GM12878 (cell line): ENCODE results near the gene GPR21. TPM values are rescaled to one million over a fixed set of nuclear protein-coding genes. Genes with fewer than 3 reads are reported as not detected.

Experiments
- ATAC-seq: fragments of 200-7000 bp; cut with Tn5 transposase; 3 replicates; pipeline ENCODE4 v1.9.1; 2020; ENCODE audit warnings: mild to moderate bottlenecking, moderate library complexity
- BruUV-seq: library from RNA; stranded (reverse); fragments of 400-500 nt; replicated peaks from 2 replicates; lab custom pipeline; 2021; lab: Mats Ljungman, UMichigan
- CTCF ChIA-PET: fragments of 300-600 bp; sonication (Branson Sonifier 250); formaldehyde crosslinking; extraction: SDS; loops from one replicate; lab custom pipeline; 2021; ENCODE audit warnings: inconsistent platforms; lab: Yijun Ruan, JAX
- POLR2A ChIA-PET: fragments of 350-600 bp; formaldehyde crosslinking; extraction: SDS; loops from one replicate; lab custom pipeline; 2021; ENCODE audit warnings: inconsistent platforms; lab: Charles Lee
- RAD21 ChIA-PET: fragments of 300-600 bp; sonication (Branson Sonifier 250); formaldehyde crosslinking; loops from one replicate; lab custom pipeline; 2023; ENCODE audit warnings: antibody characterized with exemption; ENCODE audit not compliant: unreplicated experiment; lab: Charles Lee
- SMC1A ChIA-PET: fragments of 300-600 bp; sonication (Branson Sonifier 250); formaldehyde crosslinking; loops from one replicate; lab custom pipeline; 2023; ENCODE audit not compliant: unreplicated experiment, uncharacterized antibody; lab: Charles Lee
- DNase-seq: peaks from one replicate; pipeline ENCODE4 v3.0.0-alpha.2; 2011; ENCODE audit warnings: low read depth, low spot score
- FAIRE-seq: peaks from 3 replicates; lab custom pipeline; 2011; peaks lifted over from hg19 to GRCh38; lab: Jason Lieb, UNC
- H2AFZ ChIP-seq: 2 replicates; pipeline ENCODE4 v1.6.0; 2011; ENCODE audit warnings: low read depth, low read length, control low read depth; ENCODE audit not compliant: control insufficient read depth
- H3K27ac ChIP-seq: 2 replicates; pipeline ENCODE4 v1.5.1; 2011; ENCODE audit warnings: control low read depth; ENCODE audit not compliant: control insufficient read depth, insufficient read depth
- H3K27me3 ChIP-seq, 2 experiments: replicated peaks in 1 of 2; 2 replicates each; pipeline versions ENCODE4 v1.6.0 to v1.6.1; 2011; ENCODE audit warnings: low read length in 1 of 2; ENCODE audit not compliant: control insufficient read depth in 2 of 2, insufficient read depth in 2 of 2
- H3K36me3 ChIP-seq, 2 experiments: 2 replicates each; pipeline ENCODE4 v1.5.1; 2011; ENCODE audit warnings: low read length in 1 of 2; ENCODE audit not compliant: control insufficient read depth in 2 of 2, insufficient read depth in 2 of 2
- H3K4me1 ChIP-seq: 2 replicates; pipeline ENCODE4 v1.6.1; 2011; ENCODE audit warnings: mild to moderate bottlenecking, low read length, moderate library complexity, mixed read lengths; ENCODE audit not compliant: control insufficient read depth, insufficient read depth
- H3K4me2 ChIP-seq: 2 replicates; pipeline ENCODE4 v1.6.0; 2011; ENCODE audit warnings: control low read depth; ENCODE audit not compliant: control insufficient read depth, insufficient read depth
- H3K4me3 ChIP-seq: fragments of 200-600 bp; sonication (generic); 2 replicates; pipeline ENCODE4 v1.5.1; 2016
- H3K79me2 ChIP-seq: 2 replicates; pipeline ENCODE4 v1.6.0; 2011; ENCODE audit warnings: low read length; ENCODE audit not compliant: control insufficient read depth, insufficient read depth
- H3K9ac ChIP-seq: 2 replicates; pipeline ENCODE4 v1.8.0; 2011; ENCODE audit warnings: low read length, control low read depth, mixed read lengths; ENCODE audit not compliant: control insufficient read depth, insufficient read depth
- H3K9me3 ChIP-seq: replicated peaks from 3 replicates; pipeline ENCODE4 v1.5.1; 2011; ENCODE audit warnings: mild to moderate bottlenecking, low read length; ENCODE audit not compliant: control insufficient read depth, insufficient read depth
- H4K20me1 ChIP-seq: 2 replicates; pipeline ENCODE4 v1.6.0; 2011; ENCODE audit not compliant: control insufficient read depth, insufficient read depth
- HCFC1 ChIP-seq: fragments of 150-350 bp; IDR thresholded peaks from 2 replicates; pipeline ENCODE4 v1.6.1; 2014; ENCODE audit warnings: low read length
- IKZF2 ChIP-seq, 2 experiments: fragments of 450-650 bp; IDR thresholded peaks; 2 replicates each; pipeline ENCODE4 v1.6.1; 2017; ENCODE audit warnings: mild to moderate bottlenecking in 2 of 2, moderate library complexity in 2 of 2
- MAX ChIP-seq: IDR thresholded peaks from 2 replicates; pipeline ENCODE4 v1.6.1; 2012; ENCODE audit warnings: low read depth, low read length, improper control_type of control experiment
- SKIL ChIP-seq: fragments of 450-650 bp; IDR thresholded peaks from 2 replicates; pipeline ENCODE4 v1.6.1; 2017; ENCODE audit warnings: mild to moderate bottlenecking, low read depth, inconsistent platforms; ENCODE audit not compliant: poor library complexity, severe bottlenecking
- SPI1 ChIP-seq: IDR thresholded peaks from 2 replicates; pipeline ENCODE4 v1.6.1; 2011; ENCODE audit warnings: low read depth, mild to moderate bottlenecking, low read length, moderate library complexity, borderline replicate concordance; ENCODE audit not compliant: insufficient read depth
- WGBS: methylation state at CpG from one replicate; pipeline ENCODE4 v1.1.6; 2016; ENCODE audit warnings: low lambda C conversion rate; ENCODE audit not compliant: insufficient replicate concordance, insufficient coverage; ENCODE audit errors: missing lambda C conversion rate; 5-methylcytosine and 5-hydroxymethylcytosine counted together
- in situ Hi-C: fragments of 300-500 bp; cut with MboI; formaldehyde crosslinking; loops from 9 replicates; pipeline ENCODE4 v1.14.3; 2018; ENCODE audit warnings: mixed read lengths
- intact Hi-C: fragments of 100-400 bp; cut with micrococcal nuclease; formaldehyde crosslinking; loops from one replicate; pipeline ENCODE4 v1.14.2; 2022; ENCODE audit not compliant: unreplicated experiment
- polyA plus RNA-seq, 11 experiments: library from polyadenylated mRNA; depleted of rRNA in 4 of 11; unstranded in 6 of 11; stranded (reverse) in 5 of 11; fragments of >200 nt; fragmentation: Nextera tagmentation in 4 of 11; fragmentation: Illumina TruSeq in 1 of 11; extraction: Ambion mirVana in 4 of 11; extraction: Trizol in 1 of 11; gene quantifications; 1 replicate in 1 of 11; 2 replicates in 10 of 11; pipeline versions ENCODE4 v1.2.1 to v1.2.3, GENCODE V29; 2011 to 2016; ENCODE audit warnings: inconsistent platforms in 2 of 11, missing spikeins in 2 of 11, low read depth in 1 of 11
- total RNA-seq, 4 experiments: library from RNA; depleted of rRNA in 3 of 4; stranded (reverse); fragments of >200 nt in 3 of 4; fragmentation: Illumina TruSeq in 1 of 4; extraction: Trizol in 1 of 4; gene quantifications; 2 replicates each; pipeline versions ENCODE4 v1.2.1 to v1.2.3, GENCODE V29; 2013 to 2021

GPR21 gene
- total and polyA plus RNA-seq, 10 of the 15 experiments (the other 5 are each of a cell fraction or from before 2014, with no cell fraction given) = 0.09 to 1.9 (median 0.57) TPM; not detected in 4

- no peak for FAIRE-seq
Observed at GRCh38 chr9:122986010-122986409, 47.5 kb upstream of the GPR21 start.

GRCh38 chr9:122988141-122988540 lies 45.3 kb upstream of the GPR21 start:
- no peak for ATAC-seq

More at GRCh38 chr9:122986010-122986409, 47.5 kb upstream of the GPR21 start:
- Histone ChIP-seq H3K4me1 (no peaks in the 10 kb centered on the region), H3K27ac (no peak overlapping the region), H3K4me3 (no peak overlapping the region), H3K9ac (no peak overlapping the region), H3K4me2 (no peak overlapping the region), H2AFZ (no peak overlapping the region), H3K36me3 (peaks cover 3 to 11% of the 10 kb centered on the region in 2 experiments), H4K20me1 (no peaks in the 10 kb centered on the region), H3K27me3 (no peaks in the 10 kb centered on the region), H3K79me2 (no peaks in the 10 kb centered on the region), H3K9me3 (no peaks in the 10 kb centered on the region)
- ChIA-PET RAD21 (no interaction called here), SMC1A (interaction anchor here (1.7 kb wide), 1 partner anchor 82 kb away, joined by 3 read pairs; no protein-coding TSS in a partner anchor), CTCF (interaction anchor here (0.6 kb wide), 1 partner anchor 138 kb away, joined by 3 read pairs; no protein-coding TSS in a partner anchor), POLR2A (no interaction called here)
- in situ Hi-C loops = no loop called here
- WGBS = 80% methylated on average over 5 of the region's 5 CpGs
- intact Hi-C loops = no loop called here
- DNase-seq (no peak), ATAC-seq (no peak)
- TF ChIP-seq HCFC1 (no peak), SPI1 (peak; percentile 64; the same call in 1 of the 2 replicates)
- BruUV-seq = no TSS peak

More at GRCh38 chr9:122988141-122988540, 45.3 kb upstream of the GPR21 start:
- ChIA-PET SMC1A (interaction anchor here (0.6 to 1.3 kb wide), 6 partner anchors 33 to 490 kb away, joined by 3 to 5 read pairs (median 3); no protein-coding TSS in a partner anchor), RAD21 (interaction anchor here (1.0 to 3.0 kb wide), 3 partner anchors 76 to 85 kb away, joined by 5 to 10 read pairs (median 5); partner anchors contain the start of gene ZBTB6), CTCF (interaction anchor here (0.6 to 1.2 kb wide), 4 partner anchors 9 to 490 kb away, joined by 3 to 6 read pairs (median 4); partner anchors contain the start of genes ZBTB26 and ZBTB6), POLR2A (no interaction called here)
- no peak overlapping the region for H3K4me3 ChIP-seq
- H3K36me3 ChIP-seq = peaks cover 3 to 17% of the 10 kb centered on the region in 2 experiments
- H3K79me2 ChIP-seq = no peaks in the 10 kb centered on the region
- TF ChIP-seq SKIL = no peak
- no peak for TF ChIP-seq MAX
- TF ChIP-seq IKZF2 (IDR thresholded peaks at IDR 0.05) = no peak
- no peak overlapping the region for H3K9ac ChIP-seq
- in situ Hi-C loops (no loop called here), intact Hi-C loops (no loop called here)
- FAIRE-seq (no peak), DNase-seq (no peak)
- H3K27me3 ChIP-seq = no peaks in the 10 kb centered on the region
- H2AFZ ChIP-seq = no peak overlapping the region
- H3K9me3 ChIP-seq = no peaks in the 10 kb centered on the region
- BruUV-seq = no TSS peak
- H3K4me1 ChIP-seq = no peaks in the 10 kb centered on the region
- no peak overlapping the region for H3K27ac ChIP-seq
- no peak overlapping the region for H3K4me2 ChIP-seq
- WGBS = 60% methylated on average over 2 of the region's 2 CpGs
- H4K20me1 ChIP-seq = no peaks in the 10 kb centered on the region
